GM12892 (cell line): ENCODE results near the gene ZEB2.

Experiments
- DNase-seq: peaks from one replicate; pipeline ENCODE4 v3.0.0; 2011; ENCODE audit not compliant: insufficient read length
- FAIRE-seq: peaks from 2 replicates; lab custom pipeline; 2011; peaks lifted over from hg19 to GRCh38; lab: Jason Lieb, UNC
- POLR2A ChIP-seq: IDR thresholded peaks from 2 replicates; pipeline ENCODE4 v1.6.1; 2011; ENCODE audit warnings: low read depth, low read length, control low read depth
- POLR2AphosphoS5 ChIP-seq: IDR thresholded peaks from 2 replicates; pipeline ENCODE4 v1.6.1; 2011; ENCODE audit warnings: low read depth, low read length, control low read depth
- TAF1 ChIP-seq: IDR thresholded peaks from 2 replicates; pipeline ENCODE4 v1.6.1; 2011; ENCODE audit warnings: low read depth, mild to moderate bottlenecking, control low read depth, low read length, borderline replicate concordance

ZEB2 gene

GRCh38 chr2:144390424-144391020, 129.4 kb downstream of the ZEB2 start:
- no peak for FAIRE-seq

GRCh38 chr2:144389930-144390311, 130.0 kb downstream of the ZEB2 start:
- DNase-seq (no peak), FAIRE-seq (no peak)
- TF ChIP-seq TAF1 (no peak), POLR2AphosphoS5 (no peak), POLR2A (no peak)

More at GRCh38 chr2:144390424-144391020, 129.4 kb downstream of the ZEB2 start:
- TF ChIP-seq POLR2AphosphoS5 (no peak), TAF1 (no peak), POLR2A (no peak)
- no peak for DNase-seq

GRCh38 chr2:144389151-144389929, 130.6 kb downstream of the ZEB2 start:
- TF ChIP-seq TAF1, result no peak
- DNase-seq (no peak), FAIRE-seq (no peak)

- FAIRE-seq (no peak), DNase-seq (no peak)
- TF ChIP-seq POLR2AphosphoS5, result no peak
Observed at GRCh38 chr2:144385381-144385780, 134.5 kb downstream of the ZEB2 start.

- FAIRE-seq, result peak; percentile 40
- no peak for DNase-seq
- TF ChIP-seq POLR2AphosphoS5, result no peak
- TF ChIP-seq POLR2A, result no peak
- no peak for TF ChIP-seq TAF1
Observed at GRCh38 chr2:144383571-144384100, 136.3 kb downstream of the ZEB2 start.

- DNase-seq (peak; percentile 26), FAIRE-seq (peak; percentile 97)
- TF ChIP-seq POLR2AphosphoS5, result no peak
- TF ChIP-seq TAF1, result no peak
- TF ChIP-seq POLR2A, result no peak
Observed at GRCh38 chr2:144382849-144383248, 137.1 kb downstream of the ZEB2 start.

GRCh38 chr2:144381716-144382115, 138.2 kb downstream of the ZEB2 start:
- TF ChIP-seq POLR2A (no peak), POLR2AphosphoS5 (no peak), TAF1 (no peak)

GRCh38 chr2:144379851-144380311, 140.0 kb downstream of the ZEB2 start:
- no peak for FAIRE-seq
- no peak for TF ChIP-seq POLR2AphosphoS5
- no peak for TF ChIP-seq POLR2A
- TF ChIP-seq TAF1, result no peak
- no peak for DNase-seq

More at GRCh38 chr2:144381716-144382115, 138.2 kb downstream of the ZEB2 start:
- DNase-seq (no peak), FAIRE-seq (no peak)

GRCh38 chr2:144378551-144378950, 141.4 kb downstream of the ZEB2 start:
- FAIRE-seq (no peak), DNase-seq (no peak)
- TF ChIP-seq POLR2A (no peak), TAF1 (no peak), POLR2AphosphoS5 (no peak)

GRCh38 chr2:144377914-144378313, 142.0 kb downstream of the ZEB2 start:
- no peak for FAIRE-seq
- no peak for TF ChIP-seq POLR2A
- no peak for TF ChIP-seq POLR2AphosphoS5
- DNase-seq, result no peak

GRCh38 chr2:144376926-144377325, 143.0 kb downstream of the ZEB2 start:
- DNase-seq, result no peak
- no peak for FAIRE-seq

GRCh38 chr2:144376460-144376859, 143.5 kb downstream of the ZEB2 start:
- FAIRE-seq, result no peak
- DNase-seq, result no peak
- TF ChIP-seq POLR2A (no peak), POLR2AphosphoS5 (no peak), TAF1 (no peak)

More at GRCh38 chr2:144376926-144377325, 143.0 kb downstream of the ZEB2 start:
- TF ChIP-seq POLR2AphosphoS5 (no peak), POLR2A (no peak), TAF1 (no peak)
